ENCODE measurements around the gene PPP6R3.

- TF ChIP-seq, protein P1, sequence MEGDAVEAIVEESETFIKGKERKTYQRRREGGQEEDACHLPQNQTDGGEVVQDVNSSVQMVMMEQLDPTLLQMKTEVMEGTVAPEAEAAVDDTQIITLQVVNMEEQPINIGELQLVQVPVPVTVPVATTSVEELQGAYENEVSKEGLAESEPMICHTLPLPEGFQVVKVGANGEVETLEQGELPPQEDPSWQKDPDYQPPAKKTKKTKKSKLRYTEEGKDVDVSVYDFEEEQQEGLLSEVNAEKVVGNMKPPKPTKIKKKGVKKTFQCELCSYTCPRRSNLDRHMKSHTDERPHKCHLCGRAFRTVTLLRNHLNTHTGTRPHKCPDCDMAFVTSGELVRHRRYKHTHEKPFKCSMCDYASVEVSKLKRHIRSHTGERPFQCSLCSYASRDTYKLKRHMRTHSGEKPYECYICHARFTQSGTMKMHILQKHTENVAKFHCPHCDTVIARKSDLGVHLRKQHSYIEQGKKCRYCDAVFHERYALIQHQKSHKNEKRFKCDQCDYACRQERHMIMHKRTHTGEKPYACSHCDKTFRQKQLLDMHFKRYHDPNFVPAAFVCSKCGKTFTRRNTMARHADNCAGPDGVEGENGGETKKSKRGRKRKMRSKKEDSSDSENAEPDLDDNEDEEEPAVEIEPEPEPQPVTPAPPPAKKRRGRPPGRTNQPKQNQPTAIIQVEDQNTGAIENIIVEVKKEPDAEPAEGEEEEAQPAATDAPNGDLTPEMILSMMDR (conservative IDR thresholded peaks at IDR 0.05; ENCODE audit: low read depth, low read length): no peak
- TF ChIP-seq EZH2 (IDR thresholded peaks at IDR 0.05; ENCODE audit: low read length, unreplicated experiment): no peak
Observed at GRCh38 chr11:68469122-68469521, 8.6 kb downstream of the PPP6R3 start.

All from PC-3 (cell line).